ENCODE data around the gene PCBD2.
"Not testable (repeated sequence)": the region's sequence is repeated elsewhere in the genome, so short reads cannot be mapped to it uniquely, and the experiment has no call there.

PCBD2 gene

DNA sequence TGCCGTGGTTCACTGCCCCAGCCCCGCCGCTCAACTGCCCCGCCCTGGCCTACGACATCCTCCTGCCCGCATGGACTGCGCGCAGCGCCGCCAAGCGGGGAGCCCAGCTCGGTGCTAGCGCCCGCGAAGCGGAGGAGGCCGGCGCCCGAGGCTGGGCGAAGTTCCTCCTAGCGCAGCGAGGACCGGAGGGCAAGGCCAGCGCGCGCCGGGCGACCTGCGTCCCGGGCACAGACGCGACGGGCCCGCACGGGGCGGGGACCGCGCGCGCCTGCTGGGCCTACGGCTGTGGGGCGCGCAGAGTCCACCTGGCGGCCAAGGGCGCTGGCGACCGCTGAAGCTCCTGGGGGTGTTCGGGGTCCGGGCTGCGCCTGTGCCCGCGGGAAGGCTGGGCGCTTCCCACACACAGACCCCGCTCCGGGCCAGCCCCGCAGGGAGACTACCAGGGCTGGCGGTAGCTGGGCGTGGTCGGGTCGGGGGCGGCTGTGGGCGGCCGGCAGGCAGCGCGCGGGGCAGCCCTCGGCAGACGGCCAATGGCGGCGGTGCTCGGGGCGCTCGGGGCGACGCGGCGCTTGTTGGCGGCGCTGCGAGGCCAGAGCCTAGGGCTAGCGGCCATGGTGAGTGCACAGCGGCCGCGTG is at the start of gene PCBD2:
TSS of gene PCBD2 (plus strand) at position 522 of the 636 bp plus-strand sequence. CDS start at position 531, 9 bp downstream.
- DNase-seq = peak; percentile 96

DNA sequence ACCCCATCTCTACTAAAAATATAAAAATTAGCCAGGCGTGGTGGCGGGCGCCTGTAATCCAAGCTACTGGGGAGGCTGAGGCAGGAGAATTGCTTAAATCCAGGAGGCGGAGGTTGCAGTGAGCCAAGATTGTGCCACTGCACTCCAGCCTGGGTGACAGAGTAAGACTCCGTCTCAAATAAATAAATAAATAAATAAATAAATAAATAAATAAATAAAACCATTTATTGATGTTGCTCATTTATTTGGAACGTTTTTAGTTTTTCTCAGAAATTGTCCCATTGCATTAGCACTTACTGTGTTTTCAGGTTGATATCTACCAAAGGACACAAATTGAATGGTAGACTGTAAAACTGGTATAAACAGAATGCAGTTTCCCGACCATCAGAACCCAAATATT is 48.5 kb upstream of the PCBD2 start:
- DNase-seq = not testable (repeated sequence)

DNA sequence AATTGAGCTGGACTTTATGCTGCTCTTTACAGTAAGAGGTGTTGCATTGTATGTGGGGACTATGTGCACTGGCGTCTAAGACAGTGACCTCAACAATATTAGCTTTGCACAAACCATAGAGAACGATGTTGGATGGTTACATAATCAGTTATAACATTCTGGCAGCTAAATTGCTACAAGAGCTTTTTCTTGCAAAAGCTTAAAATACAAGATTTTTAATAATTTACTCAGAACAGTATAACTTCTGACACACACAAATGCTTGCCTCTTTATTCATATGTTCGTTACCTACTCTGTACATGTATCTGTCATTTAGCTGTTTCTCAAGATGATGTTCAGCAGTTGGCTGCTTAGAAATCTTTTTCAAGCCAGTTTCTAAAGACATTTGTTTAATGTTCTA is 47.5 kb upstream of the PCBD2 start:
- DNase-seq = no peak

DNA sequence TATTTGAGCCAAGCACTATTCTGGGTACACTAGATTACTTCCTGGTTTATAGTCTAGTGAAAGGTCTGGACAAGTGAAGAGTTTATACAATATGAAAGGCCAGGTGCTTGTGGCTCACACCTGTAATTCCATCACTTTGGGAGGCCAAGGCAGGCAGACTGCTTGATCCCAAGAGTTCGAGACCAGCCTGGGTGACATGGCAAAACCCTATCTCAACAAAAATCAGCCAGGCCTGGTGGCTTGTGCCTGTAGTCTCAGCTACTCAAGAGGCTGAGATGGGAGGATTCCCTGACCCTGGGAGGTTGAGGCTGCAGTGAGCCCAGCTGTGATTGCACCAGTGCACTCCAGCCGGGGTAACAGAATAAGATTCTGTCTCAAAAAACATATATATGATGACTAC is 40.2 kb upstream of the PCBD2 start:
- DNase-seq = no peak

DNA sequence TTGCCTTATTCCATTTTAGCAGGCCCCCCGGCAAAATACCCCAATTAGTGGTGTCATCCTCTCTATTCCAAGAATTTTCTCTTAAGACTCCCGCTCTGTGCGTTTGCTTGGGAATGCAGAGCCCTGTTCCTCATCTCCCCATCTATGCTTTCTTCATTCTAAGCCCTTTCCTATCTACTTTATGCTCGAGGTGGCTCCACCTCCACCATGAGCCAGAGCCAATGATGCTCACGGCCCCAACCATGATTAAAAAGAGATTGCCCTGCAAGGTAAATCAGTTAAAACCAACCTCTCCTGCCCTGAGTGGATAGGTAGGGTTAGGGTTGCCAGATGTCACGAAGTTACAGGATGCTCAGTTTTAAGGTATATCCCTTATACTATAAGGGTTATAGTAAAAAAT is 31.4 kb upstream of the PCBD2 start:
- peak; percentile 29 for DNase-seq

DNA sequence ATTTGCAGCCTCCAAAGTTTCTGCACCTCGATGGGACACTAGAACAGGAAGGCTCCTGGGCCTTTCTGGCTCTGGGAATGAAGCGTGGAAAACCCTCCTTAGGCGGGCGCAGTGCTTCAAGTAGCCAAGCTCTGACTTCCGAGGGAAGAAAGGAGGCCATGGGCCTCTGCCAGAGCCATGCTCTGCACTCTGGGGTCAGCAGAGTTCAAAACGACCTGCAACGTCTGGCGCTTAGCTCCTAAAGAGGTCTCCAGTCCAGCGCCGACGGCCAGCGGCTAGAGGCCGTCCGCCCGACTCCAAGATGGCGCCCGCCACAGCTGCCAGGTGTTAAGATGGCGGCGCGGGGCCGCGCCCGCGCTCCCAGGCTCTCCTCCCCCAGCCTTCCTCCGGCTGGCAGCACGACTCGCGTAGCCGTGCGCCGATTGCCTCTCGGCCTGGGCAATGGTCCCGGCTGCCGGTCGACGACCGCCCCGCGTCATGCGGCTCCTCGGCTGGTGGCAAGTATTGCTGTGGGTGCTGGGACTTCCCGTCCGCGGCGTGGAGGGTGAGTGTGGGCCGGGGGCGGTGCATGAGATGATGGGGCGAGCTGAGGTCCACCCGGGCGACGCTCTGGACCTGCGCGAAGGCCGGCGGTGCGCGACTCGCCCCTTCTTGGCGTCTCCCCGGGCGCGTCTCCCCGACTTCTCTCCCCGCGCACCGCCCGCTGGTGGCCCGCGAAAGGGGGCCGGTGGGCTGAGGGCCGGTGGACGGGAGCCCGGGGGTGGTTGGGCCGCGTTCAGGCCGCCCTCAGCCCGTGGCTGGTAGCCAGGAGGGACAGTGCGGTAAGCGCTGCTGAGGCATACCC is 30.7 kb upstream of the PCBD2 start, which contains the start of gene TXNDC15:
TSS of gene TXNDC15 (plus strand) at position 385 of the 844 bp plus-strand sequence. CDS start at position 442, 57 bp downstream.
- peak; percentile 90 for DNase-seq

DNA sequence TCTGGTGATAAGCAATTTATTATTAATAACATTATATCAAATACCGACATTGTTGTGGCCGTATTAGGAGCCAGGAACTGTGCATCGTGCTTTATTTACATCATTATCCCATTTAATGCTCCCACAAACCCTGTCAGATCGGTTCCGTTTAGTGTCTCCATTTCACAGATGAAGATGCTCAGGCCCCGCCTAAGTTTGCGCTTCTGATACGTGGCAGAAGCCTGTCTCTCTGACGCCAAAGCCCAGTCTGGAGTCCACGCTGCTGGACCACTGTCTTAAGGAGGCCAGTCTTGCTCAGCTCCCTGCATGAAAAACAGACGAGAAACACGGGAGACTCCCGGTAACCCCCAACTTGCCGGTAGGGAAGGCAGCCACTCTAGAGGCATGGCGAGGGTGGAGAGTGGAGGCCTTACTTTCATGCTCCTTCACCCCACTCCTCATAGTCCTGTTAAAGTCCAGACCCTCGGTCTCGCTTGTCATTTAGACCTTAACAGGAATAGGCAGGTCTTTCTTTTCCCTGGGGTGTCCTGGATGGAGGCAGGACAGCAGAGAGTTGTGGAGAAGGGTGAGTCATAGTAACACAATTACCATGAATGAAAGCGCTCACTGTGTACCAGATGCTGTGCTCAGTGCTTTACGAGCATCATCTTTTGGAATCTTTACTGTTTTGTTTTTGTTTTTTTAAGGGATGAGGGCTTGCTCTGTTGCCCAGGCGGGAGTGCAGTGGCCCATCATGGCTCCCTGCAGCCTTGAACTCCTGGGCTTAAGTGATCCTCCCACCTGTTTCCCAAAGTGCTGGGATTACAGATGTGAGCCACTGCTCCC is 29.9 kb upstream of the PCBD2 start:
- DNase-seq = peak; percentile 70

DNA sequence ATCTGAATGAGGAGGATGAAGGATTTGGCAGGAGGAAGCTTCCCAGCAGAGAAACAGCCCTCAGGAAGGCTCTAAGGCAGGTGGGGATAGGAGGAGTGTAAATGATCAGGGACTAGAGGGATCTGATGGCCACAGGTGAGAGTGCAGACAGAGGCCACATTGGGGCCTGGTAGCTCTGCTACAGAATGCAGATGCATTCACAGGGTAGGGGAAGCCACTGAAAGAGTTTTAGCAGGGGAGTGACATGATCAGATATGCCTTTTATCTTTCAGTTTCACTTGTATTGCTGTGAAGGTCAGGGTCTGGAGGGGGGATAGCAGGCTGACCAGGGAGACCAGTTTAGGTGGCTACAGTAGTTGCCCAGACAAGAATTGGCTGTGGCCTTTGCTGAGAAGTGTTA is 27.8 kb upstream of the PCBD2 start:
- DNase-seq = peak; percentile 53

DNA sequence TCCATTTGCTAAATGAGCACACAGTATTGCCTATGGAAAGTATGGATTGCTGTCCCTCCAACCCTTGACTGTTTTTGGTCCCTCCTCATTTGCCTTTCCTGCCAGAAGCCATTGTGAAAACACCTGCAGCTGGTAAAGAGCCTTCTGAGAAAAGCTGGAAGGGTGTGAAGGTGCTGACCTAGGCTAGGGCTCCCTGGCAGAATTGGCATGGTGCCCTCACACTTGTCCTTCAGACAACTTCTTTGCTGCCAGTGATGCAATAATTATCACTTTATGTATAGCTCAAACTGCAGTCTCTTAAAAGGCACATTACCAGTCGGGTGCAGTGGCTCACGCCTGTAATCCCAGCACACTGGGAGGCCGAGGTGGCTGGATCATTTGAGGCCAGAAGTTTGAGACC is 26.5 kb upstream of the PCBD2 start:
- peak; percentile 32 for DNase-seq

DNA sequence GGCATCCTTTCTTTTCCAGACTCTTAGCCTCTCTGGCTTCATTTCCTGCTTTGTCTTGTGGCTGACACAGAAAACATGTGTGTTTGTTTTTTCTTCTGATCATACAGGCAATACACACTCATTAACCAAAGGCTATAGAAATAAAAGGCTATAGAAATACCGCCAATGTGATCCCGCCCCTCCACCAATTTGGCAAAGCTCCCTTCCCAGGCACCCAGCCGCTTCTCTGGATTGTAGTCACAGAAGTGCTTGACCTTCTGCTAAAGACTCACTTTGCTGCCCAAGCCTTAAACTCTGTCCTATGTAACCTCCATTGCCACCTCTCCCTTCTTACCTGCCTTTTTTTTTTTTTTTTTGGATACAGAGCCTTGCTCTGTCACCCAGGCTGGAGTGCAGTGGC is 25.5 kb upstream of the PCBD2 start:
- no peak for DNase-seq

DNA sequence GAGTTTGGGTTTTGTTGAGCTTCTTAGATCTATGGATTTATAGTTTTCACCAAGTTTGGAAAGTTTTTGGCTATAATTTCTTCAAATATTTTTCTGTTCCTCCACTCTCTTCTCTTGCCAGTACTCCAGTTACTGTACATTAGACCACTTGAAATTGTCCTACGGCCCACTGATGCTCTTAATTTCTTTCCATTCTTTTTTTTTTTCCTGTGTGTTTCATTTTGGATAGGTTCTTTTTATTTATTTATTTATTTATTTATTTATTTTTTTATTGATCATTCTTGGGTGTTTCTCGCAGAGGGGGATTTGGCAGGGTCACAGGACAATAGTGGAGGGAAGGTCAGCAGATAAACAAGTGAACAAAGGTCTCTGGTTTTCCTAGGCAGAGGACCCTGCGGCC is 24.0 kb upstream of the PCBD2 start:
- DNase-seq = not testable (repeated sequence)

DNA sequence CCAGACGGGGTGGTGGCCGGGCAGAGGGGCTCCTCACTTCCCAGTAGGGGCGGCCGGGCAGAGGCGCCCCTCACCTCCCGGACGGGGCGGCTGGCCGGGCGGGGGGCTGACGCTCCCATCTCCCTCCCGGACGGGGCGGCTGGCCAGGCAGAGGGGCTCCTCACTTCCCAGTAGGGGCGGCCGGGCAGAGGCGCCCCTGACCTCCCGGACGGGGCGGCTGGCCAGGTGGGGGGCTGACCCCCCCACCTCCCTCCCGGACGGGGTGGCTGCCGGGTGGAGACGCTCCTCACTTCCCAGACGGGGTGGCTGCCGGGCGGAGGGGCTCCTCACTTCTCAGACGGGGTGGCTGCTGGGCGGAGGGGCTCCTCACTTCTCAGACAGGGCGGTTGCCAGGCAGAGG is 23.2 kb upstream of the PCBD2 start:
- not testable (repeated sequence) for DNase-seq

DNA sequence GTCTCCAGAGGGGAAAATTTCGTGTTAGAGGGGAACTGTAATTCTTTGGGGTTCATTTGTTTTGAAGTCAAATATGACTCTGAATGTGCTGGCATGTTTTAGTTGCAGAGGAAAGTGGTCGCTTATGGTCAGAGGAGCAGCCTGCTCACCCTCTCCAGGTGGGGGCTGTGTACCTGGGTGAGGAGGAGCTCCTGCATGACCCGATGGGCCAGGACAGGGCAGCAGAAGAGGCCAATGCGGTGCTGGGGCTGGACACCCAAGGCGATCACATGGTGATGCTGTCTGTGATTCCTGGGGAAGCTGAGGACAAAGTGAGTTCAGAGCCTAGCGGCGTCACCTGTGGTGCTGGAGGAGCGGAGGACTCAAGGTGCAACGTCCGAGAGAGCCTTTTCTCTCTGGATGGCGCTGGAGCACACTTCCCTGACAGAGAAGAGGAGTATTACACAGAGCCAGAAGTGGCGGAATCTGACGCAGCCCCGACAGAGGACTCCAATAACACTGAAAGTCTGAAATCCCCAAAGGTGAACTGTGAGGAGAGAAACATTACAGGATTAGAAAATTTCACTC is 17.3 kb upstream of the PCBD2 start:
- DNase-seq = no peak

DNA sequence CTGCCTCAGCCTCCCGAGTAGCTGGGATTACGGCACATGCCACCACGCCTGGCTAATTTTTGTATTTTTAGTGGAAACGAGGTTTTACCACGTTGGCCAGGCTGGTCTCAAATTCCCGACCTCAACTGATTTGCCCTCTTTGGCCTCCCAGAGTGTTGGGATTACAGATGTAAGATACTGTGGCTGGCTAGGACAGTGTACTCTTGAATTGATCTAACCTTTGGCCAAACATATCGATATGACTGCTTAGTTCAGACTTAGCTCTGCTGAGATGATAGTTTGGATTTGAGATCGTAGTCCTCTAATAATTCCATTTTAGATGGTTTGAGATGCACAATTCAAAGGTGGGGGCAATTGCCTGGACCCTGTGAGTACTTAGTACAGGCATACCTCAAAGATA is 15.6 kb upstream of the PCBD2 start:
- DNase-seq = no peak

DNA sequence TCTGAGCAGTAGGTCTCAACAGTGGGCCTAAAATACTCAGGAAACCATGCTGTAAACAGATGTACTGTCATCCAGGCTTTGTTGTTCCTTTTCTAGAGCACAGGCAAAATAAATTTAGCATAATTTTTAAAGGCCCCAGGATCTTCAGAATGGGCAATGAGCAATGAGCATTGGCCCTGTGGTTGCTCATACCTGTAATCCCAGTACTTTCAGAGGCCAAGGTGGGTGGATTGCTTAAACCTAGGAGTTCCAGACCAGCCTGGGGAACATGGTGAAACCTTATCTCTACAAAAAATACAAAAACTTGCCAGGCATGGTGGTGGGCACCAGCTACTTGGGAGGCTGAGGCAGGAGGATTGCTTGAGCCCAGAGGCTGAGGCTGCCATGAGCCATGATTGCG is 13.5 kb upstream of the PCBD2 start:
- DNase-seq = no peak

DNA sequence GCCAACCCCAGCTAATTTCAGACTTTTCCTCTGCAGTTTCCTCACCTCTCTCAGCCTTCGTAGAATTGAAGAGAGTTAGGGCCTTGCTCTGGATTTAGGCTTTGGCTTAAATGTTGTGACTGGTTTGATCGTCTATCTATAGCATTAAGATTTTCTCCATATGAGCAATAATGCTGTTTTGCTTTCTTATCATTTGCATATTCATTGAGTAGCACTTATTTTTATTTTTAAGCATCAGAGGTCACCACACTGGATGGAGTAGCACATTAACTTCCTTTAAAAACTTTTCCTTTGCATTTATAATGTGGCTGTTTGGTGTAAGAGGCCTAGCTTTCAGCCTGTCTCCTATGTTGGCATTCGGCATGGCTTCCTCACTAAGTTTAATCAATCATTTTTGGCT is 12.6 kb upstream of the PCBD2 start:
- DNase-seq = no peak

DNA sequence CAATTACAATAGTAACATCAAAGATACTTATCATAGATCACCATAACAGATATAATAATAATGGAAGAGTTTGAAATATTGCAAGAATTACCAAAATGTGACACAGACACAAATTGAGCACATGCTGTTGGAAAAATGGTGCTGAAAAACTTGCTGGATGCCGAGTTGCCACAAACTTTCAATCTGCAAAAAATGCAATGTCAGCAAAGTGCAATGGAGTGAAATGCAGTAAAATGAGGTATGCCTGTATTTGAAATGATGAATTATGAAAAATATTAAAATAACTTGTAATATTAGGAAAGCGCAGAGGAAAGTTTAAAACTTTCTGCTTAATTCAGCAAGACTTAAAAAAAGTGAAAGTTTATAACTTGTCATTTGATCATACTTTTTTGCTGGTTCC is 12.0 kb upstream of the PCBD2 start:
- no peak for DNase-seq

DNA sequence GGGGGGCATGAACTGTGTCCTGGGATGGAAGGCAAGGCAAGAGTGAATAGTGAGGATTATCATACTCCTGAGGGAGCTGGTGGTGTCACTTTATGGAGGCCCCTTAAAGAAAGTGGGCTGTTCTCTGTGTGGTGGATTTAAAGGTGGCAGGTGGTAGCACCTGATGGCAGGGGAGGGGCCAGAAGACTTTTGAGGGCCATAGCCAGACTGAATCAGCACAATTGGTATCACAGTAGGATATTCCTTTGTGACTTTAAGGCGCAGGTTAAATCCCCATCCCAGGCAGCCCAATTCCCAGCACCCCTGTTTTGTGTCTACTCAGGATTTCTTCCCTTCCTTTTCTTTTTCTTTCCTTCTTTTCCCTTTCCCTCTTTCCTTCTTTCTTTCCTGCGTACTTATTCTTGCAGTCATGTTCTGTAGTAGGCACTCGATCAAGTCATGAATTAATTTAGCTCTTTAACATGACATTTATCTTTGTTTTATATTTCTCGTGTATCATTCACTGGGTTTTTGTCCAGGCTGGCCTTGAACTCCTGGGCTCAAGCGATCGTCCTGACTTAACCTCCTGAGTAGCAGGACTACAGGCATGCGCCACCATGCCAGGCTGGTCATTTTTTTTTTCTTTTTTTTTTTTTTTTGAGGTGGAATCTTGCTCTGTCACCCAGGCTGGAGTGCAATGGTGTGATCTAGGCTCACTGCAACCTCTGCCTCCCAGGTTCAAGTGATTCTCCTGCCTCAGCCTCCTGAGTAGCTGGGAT is 11.0 kb upstream of the PCBD2 start:
- no peak for DNase-seq

DNA sequence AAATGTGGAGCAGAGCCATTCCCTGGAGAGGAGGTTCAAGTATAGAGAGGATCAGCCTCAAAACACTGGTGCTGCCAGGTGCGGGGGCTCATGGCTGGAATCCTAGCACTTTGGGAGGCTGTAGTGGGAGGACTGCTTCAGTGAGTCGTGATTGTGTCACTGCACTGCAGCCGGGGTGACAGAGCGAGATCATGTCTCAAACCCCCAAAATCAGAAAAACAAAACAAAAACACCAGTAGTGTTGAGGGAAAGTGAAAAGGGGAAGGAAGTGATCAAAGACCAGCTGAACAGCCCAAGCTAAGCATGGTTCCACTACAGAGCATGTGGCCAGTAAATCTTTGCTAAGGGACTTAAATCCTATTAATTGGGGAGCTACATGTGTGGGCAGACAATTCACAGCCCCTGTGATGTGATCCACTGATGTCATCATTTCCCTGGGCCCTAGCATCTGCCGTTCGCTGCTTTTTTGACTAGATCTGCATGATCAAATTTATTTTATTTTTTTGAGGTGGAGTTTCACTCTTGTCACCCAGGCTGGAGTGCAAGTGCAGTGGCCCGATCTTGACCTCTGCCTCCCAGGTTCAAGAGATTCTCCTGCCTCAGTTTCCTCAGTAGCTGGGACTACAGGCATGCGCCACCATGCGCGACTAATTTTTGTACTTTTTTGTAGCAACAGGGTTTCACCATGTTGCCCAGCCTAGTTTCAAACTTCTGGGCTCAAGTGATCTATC is 2.7 kb upstream of the PCBD2 start:
- peak; percentile 49 for DNase-seq

DNA sequence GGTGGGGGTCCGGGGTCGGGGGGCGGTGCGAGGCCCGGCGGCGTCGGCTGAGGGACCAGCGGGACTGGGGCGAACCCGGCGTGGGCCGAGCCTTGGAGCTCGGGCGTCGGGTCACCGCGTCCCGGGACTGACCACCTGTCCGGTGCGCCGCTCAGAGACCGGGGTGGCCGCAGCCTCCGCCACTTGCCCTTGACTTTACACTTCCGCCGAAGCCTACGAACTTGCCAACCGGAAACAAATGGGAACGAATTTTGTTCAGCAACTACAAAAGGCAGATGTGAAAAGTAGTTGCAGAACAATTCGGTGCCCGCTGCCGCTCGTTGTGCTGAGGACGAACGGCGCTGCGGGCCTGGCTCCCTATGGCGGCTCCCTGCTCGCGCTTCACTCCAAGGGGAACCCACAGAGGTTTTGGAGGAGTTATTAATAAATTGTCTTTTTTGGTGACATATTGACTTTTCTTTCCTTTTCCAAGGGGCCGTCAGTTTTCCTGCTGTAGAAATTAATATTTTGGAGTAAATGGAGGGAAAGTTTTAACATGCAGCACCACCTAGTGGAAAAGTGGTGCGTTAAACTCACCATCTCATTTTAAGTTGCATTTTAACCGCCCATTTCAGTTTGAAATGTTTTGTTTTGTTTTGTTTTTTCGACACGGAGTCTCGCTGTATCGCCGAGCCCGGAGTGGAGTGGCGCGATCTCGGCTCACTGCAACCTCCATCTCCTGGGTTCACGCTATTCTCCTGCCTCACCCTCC is 490 bp downstream of the PCBD2 start:
- peak; percentile 90 for DNase-seq

DNA sequence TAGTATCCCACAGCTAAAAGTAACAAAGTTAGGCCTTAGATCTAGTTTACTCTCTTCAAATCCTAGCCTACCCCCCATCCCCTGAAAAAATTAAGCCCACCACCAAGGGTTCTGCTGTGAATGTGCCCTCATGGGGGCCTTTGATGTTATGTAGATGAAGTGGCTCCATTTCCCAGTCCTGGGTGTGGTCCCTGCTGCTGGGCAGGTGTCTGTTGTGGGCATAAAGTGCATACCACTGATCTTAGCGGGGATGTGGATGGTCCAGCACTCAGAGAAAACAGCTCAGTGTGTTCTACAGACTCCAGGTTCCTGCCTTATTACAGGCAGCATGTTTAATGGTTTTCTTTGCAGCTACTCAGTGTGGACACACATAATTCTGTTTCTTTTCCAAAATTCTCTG is 1.9 kb downstream of the PCBD2 start:
- peak; percentile 6 for DNase-seq

All from hematopoietic multipotent progenitor cell treated with erythropoietin and hydrocortisone succinate and interleukin-3 and kit ligand, for 6 days (in vitro differentiated cells).